NB4 (cell line): ENCODE data around the gene CFAP58.
"Not testable (repeated sequence)": the region's sequence is repeated elsewhere in the genome, so short reads cannot be mapped to it uniquely, and the experiment has no call there.

ENCODE experiments used
- DNase-seq: peaks from one replicate; pipeline ENCODE4 v3.0.0; 2010; ENCODE audit warnings: low read depth
- H3K4me3 ChIP-seq: one replicate; pipeline ENCODE4 v1.5.1; 2011; ENCODE audit warnings: mild to moderate bottlenecking, low read depth, low read length, moderate library complexity
- CTCF ChIP-seq: IDR thresholded peaks from one replicate; pipeline ENCODE4 v1.5.1; 2012; ENCODE audit warnings: low read depth, low read length
- MAX ChIP-seq: IDR thresholded peaks from 2 replicates; pipeline ENCODE4 v1.6.1; 2011; ENCODE audit warnings: low read depth, low read length
- MYC ChIP-seq: IDR thresholded peaks from 2 replicates; pipeline ENCODE4 v1.6.1; 2011; ENCODE audit warnings: low read depth, low read length
- POLR2A ChIP-seq: IDR thresholded peaks from 2 replicates; pipeline ENCODE4 v1.6.1; 2011; ENCODE audit warnings: mild to moderate bottlenecking; ENCODE audit not compliant: insufficient read length; ENCODE audit errors: extremely low read depth

The CFAP58 gene

GRCh38 chr10:104456802-104457542, 103.3 kb downstream of the CFAP58 start:
- no peak overlapping the region for H3K4me3 ChIP-seq
- TF ChIP-seq MAX (no peak), POLR2A (no peak), CTCF (no peak), MYC (no peak)
- no peak for DNase-seq

- TF ChIP-seq MAX (no peak), POLR2A (no peak), MYC (no peak), CTCF (no peak)
- H3K4me3 ChIP-seq = no peak overlapping the region
- DNase-seq = no peak
Measured at GRCh38 chr10:104457543-104457828, 103.9 kb downstream of the CFAP58 start.

GRCh38 chr10:104465575-104465974, 111.9 kb downstream of the CFAP58 start:
- H3K4me3 ChIP-seq, DNase-seq: not testable (repeated sequence)

GRCh38 chr10:104468818-104469217, 115.2 kb downstream of the CFAP58 start:
- not testable (repeated sequence) for H3K4me3 ChIP-seq, DNase-seq

- DNase-seq = no peak
- no peak for TF ChIP-seq CTCF
- TF ChIP-seq MAX = no peak
- no peak for TF ChIP-seq MYC
- TF ChIP-seq POLR2A = no peak
- no peak overlapping the region for H3K4me3 ChIP-seq
Measured at GRCh38 chr10:104472505-104472904, 118.9 kb downstream of the CFAP58 start.

- TF ChIP-seq CTCF (no peak), POLR2A (no peak), MAX (no peak), MYC (no peak)
- DNase-seq = peak; percentile 14
- H3K4me3 ChIP-seq = no peak overlapping the region
Measured at GRCh38 chr10:104472957-104473745, 119.5 kb downstream of the CFAP58 start.

GRCh38 chr10:104478380-104478779, 124.7 kb downstream of the CFAP58 start:
- TF ChIP-seq POLR2A = no peak
- no peak for TF ChIP-seq MYC
- TF ChIP-seq CTCF = no peak
- no peak for TF ChIP-seq MAX
- no peak overlapping the region for H3K4me3 ChIP-seq
- no peak for DNase-seq
